HEK293 (cell line): ENCODE measurements around the gene RAB3GAP2.
A peak's percentile ranks its signal among the peaks of the same experiment; 100 is the strongest.

ENCODE experiments used
- CTCF ChIA-PET: fragments of 350-600 bp; formaldehyde crosslinking; extraction: SDS; loops from one replicate; lab custom pipeline; 2021; ENCODE audit warnings: antibody characterized with exemption; lab: Yijun Ruan, JAX
- POLR2A ChIA-PET: fragments of 300-600 bp; formaldehyde crosslinking; extraction: SDS; loops from one replicate; lab custom pipeline; 2020; ENCODE audit warnings: antibody characterized with exemption, inconsistent platforms; lab: Yijun Ruan, JAX
- H3K27ac ChIP-seq: fragments of 200-500 bp; sonication (Bioruptor generic); 2 replicates; pipeline ENCODE4 v1.5.1; 2014; ENCODE audit warnings: low read depth, low read length, control low read depth, inconsistent platforms; ENCODE audit errors: extremely low read depth
- H3K36me3 ChIP-seq, 2 experiments: fragments of 200-500 bp in 1 of 2; sonication (Bioruptor generic) in 1 of 2; 1 replicate in 1 of 2; 2 replicates in 1 of 2; pipeline ENCODE4 v1.5.1; 2014 to 2017; ENCODE audit warnings: inconsistent platforms in 2 of 2, low read length in 2 of 2; ENCODE audit not compliant: control insufficient read depth in 2 of 2, insufficient read depth in 1 of 2
- H3K4me1 ChIP-seq: fragments of 200-500 bp; sonication (Bioruptor generic); 2 replicates; pipeline ENCODE4 v1.5.1; 2014; ENCODE audit warnings: mild to moderate bottlenecking, low read length, inconsistent platforms; ENCODE audit not compliant: control insufficient read depth, insufficient read depth
- H3K4me3 ChIP-seq: 2 replicates; pipeline ENCODE4 v1.5.1; 2011; ENCODE audit warnings: low read depth, mild to moderate bottlenecking, control low read depth, low read length, moderate library complexity
- H3K9me3 ChIP-seq: fragments of 200-500 bp; sonication (Bioruptor generic); 2 replicates; pipeline ENCODE4 v1.5.1; 2014; ENCODE audit warnings: low read depth, low read length, inconsistent platforms; ENCODE audit not compliant: control insufficient read depth, insufficient read depth
- ATF2 ChIP-seq: fragments of 450-650 bp; formaldehyde crosslinking; IDR thresholded peaks from 2 replicates; pipeline ENCODE4 v1.5.1; 2016; ENCODE audit warnings: missing biosample characterization, missing genetic modification characterization, low read depth
- GFI1B ChIP-seq: fragments of 450-650 bp; formaldehyde crosslinking; IDR thresholded peaks from 2 replicates; pipeline ENCODE4 v1.5.1; 2016; ENCODE audit warnings: missing biosample characterization, missing genetic modification characterization
- HOXD13 ChIP-seq: sonication (generic); formaldehyde crosslinking; IDR thresholded peaks from 2 replicates; pipeline ENCODE4 v1.8.0; 2022; ENCODE audit warnings: missing genetic modification reagents, borderline replicate concordance
- MEIS1 ChIP-seq: sonication (generic); formaldehyde crosslinking; IDR thresholded peaks from 2 replicates; pipeline ENCODE4 v1.8.1; 2022; ENCODE audit warnings: missing genetic modification reagents, mild to moderate bottlenecking, borderline replicate concordance
- SCRT1 ChIP-seq: fragments of 450-650 bp; formaldehyde crosslinking; IDR thresholded peaks from 2 replicates; pipeline ENCODE4 v1.5.1; 2016; ENCODE audit warnings: missing biosample characterization, missing genetic modification characterization, borderline replicate concordance
- ZNF26 ChIP-seq: fragments of 450-650 bp; formaldehyde crosslinking; IDR thresholded peaks from 2 replicates; pipeline ENCODE4 v1.5.1; 2016; ENCODE audit warnings: missing biosample characterization, missing genetic modification characterization
- ZNF274 ChIP-seq, 2 experiments: fragments of 200-500 bp in 1 of 2; fragments of 450-650 bp in 1 of 2; sonication (Bioruptor generic) in 1 of 2; formaldehyde crosslinking in 1 of 2; IDR thresholded peaks; 2 replicates each; pipeline versions ENCODE4 v1.5.1 to v1.6.1; 2014 to 2016; ENCODE audit warnings: borderline replicate concordance in 1 of 2, inconsistent platforms in 1 of 2, low read length in 1 of 2, missing biosample characterization in 1 of 2, missing genetic modification characterization in 1 of 2
- ZNF341 ChIP-seq: fragments of 450-650 bp; formaldehyde crosslinking; IDR thresholded peaks from 2 replicates; pipeline ENCODE4; 2016; ENCODE audit warnings: low read depth, missing biosample characterization, missing genetic modification characterization
- ZNF621 ChIP-seq: fragments of 450-650 bp; formaldehyde crosslinking; IDR thresholded peaks from 2 replicates; pipeline ENCODE4 v1.5.1; 2017; ENCODE audit warnings: missing biosample characterization, missing genetic modification characterization
- ZNF664 ChIP-seq: fragments of 450-650 bp; formaldehyde crosslinking; IDR thresholded peaks from 2 replicates; pipeline ENCODE4 v1.5.1; 2016; ENCODE audit warnings: missing biosample characterization, missing genetic modification characterization
- ZNF707 ChIP-seq: fragments of 450-650 bp; formaldehyde crosslinking; IDR thresholded peaks from 2 replicates; pipeline ENCODE4 v1.5.1; 2016; ENCODE audit warnings: missing biosample characterization, missing genetic modification characterization
- ZNF747 ChIP-seq: fragments of 450-650 bp; formaldehyde crosslinking; IDR thresholded peaks from 2 replicates; pipeline ENCODE4 v1.5.1; 2016; ENCODE audit warnings: missing biosample characterization, missing genetic modification characterization
- TF ChIP-seq, protein P1 (sequence below): fragments of 450-650 bp; formaldehyde crosslinking; IDR thresholded peaks from 2 replicates; pipeline ENCODE4 v1.5.1; 2017; ENCODE audit warnings: missing biosample characterization, missing genetic modification characterization
- TF ChIP-seq, protein P2 (sequence below): fragments of 450-650 bp; formaldehyde crosslinking; IDR thresholded peaks from 2 replicates; pipeline ENCODE4 v1.5.1; 2016; ENCODE audit warnings: missing biosample characterization, missing genetic modification characterization, low read depth
- TF ChIP-seq, protein P3 (sequence below): fragments of 450-650 bp; formaldehyde crosslinking; conservative IDR thresholded peaks from 2 replicates; pipeline ENCODE4 v1.5.1; 2016; ENCODE audit warnings: low read depth, missing biosample characterization, missing genetic modification characterization

RAB3GAP2 gene

DNA sequence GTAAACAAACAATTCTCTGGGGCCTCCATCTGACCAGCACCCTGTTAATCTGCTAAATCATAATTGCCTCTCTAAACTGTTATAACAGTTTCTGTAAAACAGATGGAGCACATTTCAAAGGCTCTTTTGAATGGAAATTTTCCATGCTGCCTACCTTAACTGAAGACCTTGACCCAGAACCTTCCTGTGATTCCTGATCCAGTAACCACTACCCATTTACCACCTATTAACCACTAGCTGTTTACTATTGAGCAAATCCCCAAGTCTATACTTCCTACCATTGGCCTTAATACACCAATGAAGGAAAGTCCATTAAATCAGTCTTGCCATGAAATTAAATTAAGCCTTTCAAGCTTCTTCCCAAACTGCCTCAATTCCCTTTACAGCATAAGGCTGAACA, 46.3 kb downstream of the RAB3GAP2 start:
- H3K4me1 ChIP-seq = peaks cover 10% of the 10 kb centered on the region; the same call in 1 of the 2 replicates
- CTCF ChIA-PET = interaction anchor here (1.2 kb wide), 1 partner anchor 9 kb away, joined by 4 read pairs; no protein-coding TSS in a partner anchor
- no peak overlapping the region for H3K4me3 ChIP-seq
- H3K27ac ChIP-seq = no peak overlapping the region
- peaks cover 0 to 14% of the 10 kb centered on the region in 2 experiments; a peak in 1 of 3 replicates for H3K36me3 ChIP-seq
- POLR2A ChIA-PET = no interaction called here
- TF ChIP-seq ZNF341 (tag by site-specific recombination) (no peak), ZNF621 (tag by site-specific recombination) (no peak), MEIS1 (CRISPR knock-in tag) (no peak), SCRT1 (no peak), ZNF707 (no peak), HOXD13 (CRISPR knock-in tag) (no peak), ZNF274 (IDR thresholded peaks at IDR 0.05; ENCODE audit: low read length) (no peak), ZNF274 (tag by site-specific recombination; IDR thresholded peaks at IDR 0.05; ENCODE audit: borderline replicate concordance) (no peak)
- no peaks in the 10 kb centered on the region for H3K9me3 ChIP-seq

- ChIA-PET CTCF (interaction anchor here (0.5 to 1.4 kb wide), 2 partner anchors 10 to 57 kb away, joined by 4 to 7 read pairs; no protein-coding TSS in a partner anchor), POLR2A (no interaction called here)
- Histone ChIP-seq H3K4me1 (peaks cover 10% of the 10 kb centered on the region; the same call in 1 of the 2 replicates), H3K4me3 (no peak overlapping the region), H3K27ac (no peak overlapping the region), H3K36me3 (peaks cover 0 to 8% of the 10 kb centered on the region in 2 experiments; a peak in 1 of 3 replicates), H3K9me3 (no peaks in the 10 kb centered on the region)
- TF ChIP-seq, protein P1, sequence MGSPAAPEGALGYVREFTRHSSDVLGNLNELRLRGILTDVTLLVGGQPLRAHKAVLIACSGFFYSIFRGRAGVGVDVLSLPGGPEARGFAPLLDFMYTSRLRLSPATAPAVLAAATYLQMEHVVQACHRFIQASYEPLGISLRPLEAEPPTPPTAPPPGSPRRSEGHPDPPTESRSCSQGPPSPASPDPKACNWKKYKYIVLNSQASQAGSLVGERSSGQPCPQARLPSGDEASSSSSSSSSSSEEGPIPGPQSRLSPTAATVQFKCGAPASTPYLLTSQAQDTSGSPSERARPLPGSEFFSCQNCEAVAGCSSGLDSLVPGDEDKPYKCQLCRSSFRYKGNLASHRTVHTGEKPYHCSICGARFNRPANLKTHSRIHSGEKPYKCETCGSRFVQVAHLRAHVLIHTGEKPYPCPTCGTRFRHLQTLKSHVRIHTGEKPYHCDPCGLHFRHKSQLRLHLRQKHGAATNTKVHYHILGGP (tag by site-specific recombination) = peak; percentile 72
- TF ChIP-seq, protein P2, sequence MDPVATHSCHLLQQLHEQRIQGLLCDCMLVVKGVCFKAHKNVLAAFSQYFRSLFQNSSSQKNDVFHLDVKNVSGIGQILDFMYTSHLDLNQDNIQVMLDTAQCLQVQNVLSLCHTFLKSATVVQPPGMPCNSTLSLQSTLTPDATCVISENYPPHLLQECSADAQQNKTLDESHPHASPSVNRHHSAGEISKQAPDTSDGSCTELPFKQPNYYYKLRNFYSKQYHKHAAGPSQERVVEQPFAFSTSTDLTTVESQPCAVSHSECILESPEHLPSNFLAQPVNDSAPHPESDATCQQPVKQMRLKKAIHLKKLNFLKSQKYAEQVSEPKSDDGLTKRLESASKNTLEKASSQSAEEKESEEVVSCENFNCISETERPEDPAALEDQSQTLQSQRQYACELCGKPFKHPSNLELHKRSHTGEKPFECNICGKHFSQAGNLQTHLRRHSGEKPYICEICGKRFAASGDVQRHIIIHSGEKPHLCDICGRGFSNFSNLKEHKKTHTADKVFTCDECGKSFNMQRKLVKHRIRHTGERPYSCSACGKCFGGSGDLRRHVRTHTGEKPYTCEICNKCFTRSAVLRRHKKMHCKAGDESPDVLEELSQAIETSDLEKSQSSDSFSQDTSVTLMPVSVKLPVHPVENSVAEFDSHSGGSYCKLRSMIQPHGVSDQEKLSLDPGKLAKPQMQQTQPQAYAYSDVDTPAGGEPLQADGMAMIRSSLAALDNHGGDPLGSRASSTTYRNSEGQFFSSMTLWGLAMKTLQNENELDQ = no peak
- TF ChIP-seq, all 188 proteins: peak for 1
These were observed 47.6 kb downstream of the RAB3GAP2 start for GRCh38 chr1:220224611-220225124.

- H3K9me3 ChIP-seq = no peaks in the 10 kb centered on the region
- H3K27ac ChIP-seq = no peak overlapping the region
- H3K4me1 ChIP-seq = peaks cover 10% of the 10 kb centered on the region; the same call in 1 of the 2 replicates
- CTCF ChIA-PET = interaction anchor here (0.5 to 1.4 kb wide), 2 partner anchors 9 to 57 kb away, joined by 4 to 7 read pairs; no protein-coding TSS in a partner anchor
- H3K4me3 ChIP-seq = no peak overlapping the region
- H3K36me3 ChIP-seq = peaks cover 0 to 8% of the 10 kb centered on the region in 2 experiments; a peak in 1 of 3 replicates
- TF ChIP-seq ZNF747 (no peak), GFI1B (tag by site-specific recombination) (no peak), ZNF664 (tag by site-specific recombination) (0 out of 2 replicates have a peak, but pooled peaks have one; percentile 50), ATF2 (no peak), ZNF26 (tag by site-specific recombination) (no peak)
- TF ChIP-seq, protein P3, sequence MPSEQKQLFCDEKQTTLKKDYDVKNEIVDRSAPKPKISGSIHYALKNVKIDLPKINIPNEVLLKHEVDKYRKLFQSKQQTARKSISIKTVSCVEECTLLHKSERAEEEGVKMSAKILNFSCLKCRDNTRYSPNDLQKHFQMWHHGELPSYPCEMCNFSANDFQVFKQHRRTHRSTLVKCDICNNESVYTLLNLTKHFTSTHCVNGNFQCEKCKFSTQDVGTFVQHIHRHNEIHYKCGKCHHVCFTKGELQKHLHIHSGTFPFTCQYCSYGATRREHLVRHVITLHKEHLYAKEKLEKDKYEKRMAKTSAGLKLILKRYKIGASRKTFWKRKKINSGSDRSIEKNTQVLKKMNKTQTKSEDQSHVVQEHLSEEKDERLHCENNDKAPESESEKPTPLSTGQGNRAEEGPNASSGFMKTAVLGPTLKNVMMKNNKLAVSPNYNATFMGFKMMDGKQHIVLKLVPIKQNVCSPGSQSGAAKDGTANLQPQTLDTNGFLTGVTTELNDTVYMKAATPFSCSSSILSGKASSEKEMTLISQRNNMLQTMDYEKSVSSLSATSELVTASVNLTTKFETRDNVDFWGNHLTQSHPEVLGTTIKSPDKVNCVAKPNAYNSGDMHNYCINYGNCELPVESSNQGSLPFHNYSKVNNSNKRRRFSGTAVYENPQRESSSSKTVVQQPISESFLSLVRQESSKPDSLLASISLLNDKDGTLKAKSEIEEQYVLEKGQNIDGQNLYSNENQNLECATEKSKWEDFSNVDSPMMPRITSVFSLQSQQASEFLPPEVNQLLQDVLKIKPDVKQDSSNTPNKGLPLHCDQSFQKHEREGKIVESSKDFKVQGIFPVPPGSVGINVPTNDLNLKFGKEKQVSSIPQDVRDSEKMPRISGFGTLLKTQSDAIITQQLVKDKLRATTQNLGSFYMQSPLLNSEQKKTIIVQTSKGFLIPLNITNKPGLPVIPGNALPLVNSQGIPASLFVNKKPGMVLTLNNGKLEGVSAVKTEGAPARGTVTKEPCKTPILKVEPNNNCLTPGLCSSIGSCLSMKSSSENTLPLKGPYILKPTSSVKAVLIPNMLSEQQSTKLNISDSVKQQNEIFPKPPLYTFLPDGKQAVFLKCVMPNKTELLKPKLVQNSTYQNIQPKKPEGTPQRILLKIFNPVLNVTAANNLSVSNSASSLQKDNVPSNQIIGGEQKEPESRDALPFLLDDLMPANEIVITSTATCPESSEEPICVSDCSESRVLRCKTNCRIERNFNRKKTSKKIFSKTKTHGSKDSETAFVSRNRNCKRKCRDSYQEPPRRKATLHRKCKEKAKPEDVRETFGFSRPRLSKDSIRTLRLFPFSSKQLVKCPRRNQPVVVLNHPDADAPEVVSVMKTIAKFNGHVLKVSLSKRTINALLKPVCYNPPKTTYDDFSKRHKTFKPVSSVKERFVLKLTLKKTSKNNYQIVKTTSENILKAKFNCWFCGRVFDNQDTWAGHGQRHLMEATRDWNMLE (tag by site-specific recombination) = no peak
- POLR2A ChIA-PET = interaction anchor here (0.5 kb wide), 1 partner anchor 525 kb away, joined by 4 read pairs; no protein-coding TSS in a partner anchor
These were observed 48.2 kb downstream of the RAB3GAP2 start for GRCh38 chr1:220224033-220224432.
